MM.1S (cell line): ENCODE data around the gene MRPL58.

Experiments
- DNase-seq: peaks from one replicate; pipeline ENCODE4 v3.0.0-alpha.2; 2015
- H2AFZ ChIP-seq: fragments of 300-600 bp; sonication (generic); 2 replicates; pipeline ENCODE4 v1.6.0; 2016; ENCODE audit warnings: antibody characterized with exemption, low read length
- H3F3A ChIP-seq: fragments of 300-600 bp; sonication (generic); 2 replicates; pipeline ENCODE4 v1.6.1; 2016; ENCODE audit warnings: mild to moderate bottlenecking, antibody characterized with exemption, low read length, moderate library complexity, mixed read lengths; ENCODE audit not compliant: insufficient read depth
- H3K27ac ChIP-seq: fragments of 300-600 bp; sonication (generic); 2 replicates; pipeline ENCODE4 v1.5.1; 2016; ENCODE audit warnings: mild to moderate bottlenecking, low read length
- H3K27me3 ChIP-seq: fragments of 300-600 bp; sonication (generic); replicated peaks from 2 replicates; pipeline ENCODE4 v1.6.0; 2016; ENCODE audit warnings: low read length; ENCODE audit not compliant: insufficient read depth
- H3K36me3 ChIP-seq: fragments of 300-600 bp; sonication (generic); replicated peaks from 2 replicates; pipeline ENCODE4 v1.6.1; 2016; ENCODE audit warnings: mild to moderate bottlenecking, low read length, mixed read lengths; ENCODE audit not compliant: insufficient read depth
- H3K4me1 ChIP-seq: fragments of 300-600 bp; sonication (generic); 2 replicates; pipeline ENCODE4 v1.6.1; 2016; ENCODE audit warnings: low read length, mixed read lengths
- H3K4me2 ChIP-seq: fragments of 300-600 bp; sonication (generic); 2 replicates; pipeline ENCODE4 v1.6.0; 2016; ENCODE audit warnings: low read depth, low read length
- H3K4me3 ChIP-seq: fragments of 300-600 bp; sonication (generic); 2 replicates; pipeline ENCODE4 v1.5.1; 2016; ENCODE audit warnings: low read length, mixed read lengths
- H3K79me2 ChIP-seq: fragments of 300-600 bp; sonication (generic); 2 replicates; pipeline ENCODE4 v1.6.1; 2016; ENCODE audit warnings: mixed run types, low read length, mixed read lengths
- H3K9ac ChIP-seq: fragments of 300-600 bp; sonication (generic); 2 replicates; pipeline ENCODE4 v1.6.1; 2016; ENCODE audit warnings: low read length, mixed read lengths
- H3K9me2 ChIP-seq: fragments of 300-600 bp; sonication (generic); replicated peaks from 2 replicates; pipeline ENCODE4 v1.6.1; 2016; ENCODE audit warnings: mild to moderate bottlenecking, low read length, mixed read lengths; ENCODE audit not compliant: insufficient read depth
- H3K9me3 ChIP-seq: fragments of 300-600 bp; sonication (generic); replicated peaks from 2 replicates; pipeline ENCODE4 v1.6.1; 2016; ENCODE audit warnings: mild to moderate bottlenecking, low read length, mixed read lengths; ENCODE audit not compliant: insufficient read depth
- H4K20me1 ChIP-seq: fragments of 300-600 bp; sonication (generic); 2 replicates; pipeline ENCODE4 v1.6.1; 2016; ENCODE audit warnings: mild to moderate bottlenecking, low read length, moderate library complexity, mixed read lengths; ENCODE audit not compliant: insufficient read depth
- EZH2 ChIP-seq: fragments of 300-600 bp; sonication (generic); optimal IDR thresholded peaks from 2 replicates; pipeline ENCODE3; 2017; ENCODE audit warnings: low read depth, mild to moderate bottlenecking, antibody characterized with exemption, low read length, mixed read lengths
- EZH2phosphoT487 ChIP-seq: fragments of 300-600 bp; sonication (generic); IDR thresholded peaks from 2 replicates; pipeline ENCODE4 v1.6.1; 2018; ENCODE audit warnings: antibody characterized with exemption, low read length
- TF ChIP-seq, protein P1 (sequence below): fragments of 300-600 bp; sonication (generic); IDR thresholded peaks from 2 replicates; pipeline ENCODE4 v1.5.1; 2016; ENCODE audit warnings: antibody characterized with exemption, low read length, mixed read lengths

The MRPL58 gene

DNA sequence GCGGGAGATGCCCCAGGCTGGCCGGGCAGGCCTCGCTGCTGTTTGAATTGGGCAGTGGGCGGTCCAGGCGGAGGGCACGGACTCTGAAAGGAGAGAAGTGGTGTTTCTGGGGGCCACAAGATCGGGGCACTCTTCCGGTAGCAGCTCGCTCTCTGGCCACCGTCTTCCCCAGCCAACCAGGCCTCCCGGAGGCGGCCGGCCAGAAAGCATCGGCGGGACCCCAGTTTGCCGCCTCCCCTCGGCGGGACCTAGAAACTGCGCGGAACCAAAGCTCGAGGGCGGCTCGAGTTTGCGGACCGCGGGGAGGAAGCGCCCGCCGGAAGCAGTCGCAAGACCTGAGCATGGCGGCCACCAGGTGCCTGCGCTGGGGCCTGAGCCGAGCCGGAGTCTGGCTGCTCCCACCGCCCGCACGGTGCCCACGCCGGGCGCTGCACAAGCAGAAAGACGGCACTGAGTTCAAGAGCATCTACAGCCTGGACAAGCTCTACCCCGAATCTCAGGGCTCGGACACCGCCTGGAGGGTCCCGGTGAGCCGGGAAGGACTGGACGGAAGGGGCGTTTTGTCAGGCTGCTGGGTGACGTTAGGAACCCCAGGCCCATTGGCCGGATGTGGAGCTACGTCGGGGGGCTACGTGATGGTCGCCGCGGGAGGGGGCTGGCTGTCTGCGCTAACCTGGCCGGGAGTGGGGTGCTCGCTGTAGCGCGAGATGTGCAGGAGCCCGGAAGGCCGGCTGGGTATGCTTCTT is at the start of gene MRPL58:
MRPL58 (plus strand) TSS at position 325 of the 746 bp plus-strand sequence; CDS start at position 342, 17 bp downstream.
- H4K20me1 ChIP-seq = no peaks in the 10 kb centered on the region
- TF ChIP-seq EZH2 = no peak
- TF ChIP-seq EZH2phosphoT487 = no peak
- TF ChIP-seq, protein P1, sequence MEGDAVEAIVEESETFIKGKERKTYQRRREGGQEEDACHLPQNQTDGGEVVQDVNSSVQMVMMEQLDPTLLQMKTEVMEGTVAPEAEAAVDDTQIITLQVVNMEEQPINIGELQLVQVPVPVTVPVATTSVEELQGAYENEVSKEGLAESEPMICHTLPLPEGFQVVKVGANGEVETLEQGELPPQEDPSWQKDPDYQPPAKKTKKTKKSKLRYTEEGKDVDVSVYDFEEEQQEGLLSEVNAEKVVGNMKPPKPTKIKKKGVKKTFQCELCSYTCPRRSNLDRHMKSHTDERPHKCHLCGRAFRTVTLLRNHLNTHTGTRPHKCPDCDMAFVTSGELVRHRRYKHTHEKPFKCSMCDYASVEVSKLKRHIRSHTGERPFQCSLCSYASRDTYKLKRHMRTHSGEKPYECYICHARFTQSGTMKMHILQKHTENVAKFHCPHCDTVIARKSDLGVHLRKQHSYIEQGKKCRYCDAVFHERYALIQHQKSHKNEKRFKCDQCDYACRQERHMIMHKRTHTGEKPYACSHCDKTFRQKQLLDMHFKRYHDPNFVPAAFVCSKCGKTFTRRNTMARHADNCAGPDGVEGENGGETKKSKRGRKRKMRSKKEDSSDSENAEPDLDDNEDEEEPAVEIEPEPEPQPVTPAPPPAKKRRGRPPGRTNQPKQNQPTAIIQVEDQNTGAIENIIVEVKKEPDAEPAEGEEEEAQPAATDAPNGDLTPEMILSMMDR = peak; percentile 27; the same call in 1 of the 2 replicates
- DNase-seq = peak; percentile 85
- no peak within 1 kb of the TSS; the same call in 1 of the 2 replicates for H3K27ac ChIP-seq
- H3F3A ChIP-seq = no peaks in the 10 kb centered on the region
- peak within 1 kb of the TSS; percentile 91 for H3K4me2 ChIP-seq
- H3K4me1 ChIP-seq = peaks cover 8% of the 10 kb centered on the region
- no peaks in the 10 kb centered on the region for H3K9me2 ChIP-seq
- H3K79me2 ChIP-seq = peaks cover 29% of the 10 kb centered on the region
- no peaks in the 10 kb centered on the region for H3K9me3 ChIP-seq
- no peaks in the 10 kb centered on the region for H3K36me3 ChIP-seq
- H3K4me3 ChIP-seq = peak within 1 kb of the TSS; percentile 93
- H3K27me3 ChIP-seq = peaks cover 20% of the 10 kb centered on the region
- H3K9ac ChIP-seq = peak within 1 kb of the TSS; percentile 79
- peak within 1 kb of the TSS; percentile 71 for H2AFZ ChIP-seq

DNA sequence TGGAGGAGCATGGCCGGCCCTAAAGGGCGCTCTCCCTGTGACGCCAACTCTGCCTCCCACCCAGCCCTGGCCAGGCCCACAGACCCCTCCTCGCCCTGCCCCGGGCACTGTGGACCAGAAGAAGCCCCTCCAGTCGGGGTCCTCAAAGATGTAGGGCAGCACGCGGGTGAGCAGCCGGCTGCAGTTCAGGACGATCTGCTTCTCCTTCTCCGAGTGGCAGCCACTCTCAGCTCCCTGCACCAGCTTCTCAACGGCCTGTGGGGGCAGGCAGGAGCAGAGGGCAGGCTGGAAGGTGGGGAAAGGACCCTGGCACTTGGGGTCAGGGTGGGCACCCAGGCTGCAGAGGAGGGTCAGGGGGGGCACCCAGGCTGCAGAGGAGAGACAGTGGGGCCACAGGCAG is 48.8 kb upstream of the MRPL58 start:
- no peak overlapping the region for H3K4me2 ChIP-seq
- no peaks in the 10 kb centered on the region for H3F3A ChIP-seq
- H3K9me3 ChIP-seq = no peaks in the 10 kb centered on the region
- H3K36me3 ChIP-seq = no peaks in the 10 kb centered on the region
- peaks cover 4% of the 10 kb centered on the region for H3K4me1 ChIP-seq
- no peak overlapping the region for H3K4me3 ChIP-seq
- no peak overlapping the region for H3K27ac ChIP-seq
- peaks cover 13% of the 10 kb centered on the region for H3K27me3 ChIP-seq
- TF ChIP-seq, protein P1 = no peak
- TF ChIP-seq EZH2 = no peak
- TF ChIP-seq EZH2phosphoT487 = no peak
- H3K79me2 ChIP-seq = no peaks in the 10 kb centered on the region
- no peak overlapping the region for H2AFZ ChIP-seq
- no peak for DNase-seq
- no peak overlapping the region for H3K9ac ChIP-seq
- H4K20me1 ChIP-seq = no peaks in the 10 kb centered on the region
- no peaks in the 10 kb centered on the region for H3K9me2 ChIP-seq

DNA sequence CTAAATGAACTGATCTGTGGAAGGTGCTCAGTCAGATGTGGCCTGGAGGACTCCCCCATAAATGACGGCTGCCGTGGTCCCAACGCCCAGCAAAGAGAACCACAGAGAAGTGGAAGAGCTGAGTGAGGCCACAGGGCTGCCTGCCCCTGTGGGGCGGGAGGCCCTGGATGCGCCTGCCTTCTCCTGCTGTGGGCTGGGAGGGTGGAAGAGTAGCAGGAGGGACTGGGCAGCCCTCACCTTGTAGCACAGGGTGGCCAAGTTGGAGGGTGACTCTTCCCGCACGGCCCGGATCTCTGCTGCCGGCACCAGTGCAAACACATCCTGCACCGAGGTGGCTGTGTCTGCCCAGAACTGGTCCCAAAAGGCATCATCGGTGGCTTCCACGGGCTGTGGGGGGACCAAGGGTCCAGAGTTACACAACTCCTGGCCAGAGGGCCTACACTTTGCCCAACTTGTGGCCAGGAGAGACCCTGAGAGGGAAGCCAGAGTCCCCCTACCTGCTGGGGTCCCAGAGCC is 48.2 kb upstream of the MRPL58 start:
- no peak for TF ChIP-seq EZH2phosphoT487
- TF ChIP-seq, protein P1 = no peak
- no peak for TF ChIP-seq EZH2
- Histone ChIP-seq H3K4me3 (no peak overlapping the region), H3K79me2 (no peaks in the 10 kb centered on the region), H2AFZ (no peak overlapping the region), H3K9me3 (no peaks in the 10 kb centered on the region), H3K27ac (no peak overlapping the region), H3K36me3 (no peaks in the 10 kb centered on the region), H3K9me2 (no peaks in the 10 kb centered on the region), H3F3A (no peaks in the 10 kb centered on the region), H4K20me1 (no peaks in the 10 kb centered on the region), H3K27me3 (peaks cover 8% of the 10 kb centered on the region), H3K4me2 (no peak overlapping the region), H3K9ac (no peak overlapping the region), H3K4me1 (peaks cover 4% of the 10 kb centered on the region)
- no peak for DNase-seq
